ENCODE measurements around the gene EID1.
"Not testable (repeated sequence)": the region's sequence is repeated elsewhere in the genome, so short reads cannot be mapped to it uniquely, and the experiment has no call there.

The EID1 gene, protein sequence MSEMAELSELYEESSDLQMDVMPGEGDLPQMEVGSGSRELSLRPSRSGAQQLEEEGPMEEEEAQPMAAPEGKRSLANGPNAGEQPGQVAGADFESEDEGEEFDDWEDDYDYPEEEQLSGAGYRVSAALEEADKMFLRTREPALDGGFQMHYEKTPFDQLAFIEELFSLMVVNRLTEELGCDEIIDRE

DNA sequence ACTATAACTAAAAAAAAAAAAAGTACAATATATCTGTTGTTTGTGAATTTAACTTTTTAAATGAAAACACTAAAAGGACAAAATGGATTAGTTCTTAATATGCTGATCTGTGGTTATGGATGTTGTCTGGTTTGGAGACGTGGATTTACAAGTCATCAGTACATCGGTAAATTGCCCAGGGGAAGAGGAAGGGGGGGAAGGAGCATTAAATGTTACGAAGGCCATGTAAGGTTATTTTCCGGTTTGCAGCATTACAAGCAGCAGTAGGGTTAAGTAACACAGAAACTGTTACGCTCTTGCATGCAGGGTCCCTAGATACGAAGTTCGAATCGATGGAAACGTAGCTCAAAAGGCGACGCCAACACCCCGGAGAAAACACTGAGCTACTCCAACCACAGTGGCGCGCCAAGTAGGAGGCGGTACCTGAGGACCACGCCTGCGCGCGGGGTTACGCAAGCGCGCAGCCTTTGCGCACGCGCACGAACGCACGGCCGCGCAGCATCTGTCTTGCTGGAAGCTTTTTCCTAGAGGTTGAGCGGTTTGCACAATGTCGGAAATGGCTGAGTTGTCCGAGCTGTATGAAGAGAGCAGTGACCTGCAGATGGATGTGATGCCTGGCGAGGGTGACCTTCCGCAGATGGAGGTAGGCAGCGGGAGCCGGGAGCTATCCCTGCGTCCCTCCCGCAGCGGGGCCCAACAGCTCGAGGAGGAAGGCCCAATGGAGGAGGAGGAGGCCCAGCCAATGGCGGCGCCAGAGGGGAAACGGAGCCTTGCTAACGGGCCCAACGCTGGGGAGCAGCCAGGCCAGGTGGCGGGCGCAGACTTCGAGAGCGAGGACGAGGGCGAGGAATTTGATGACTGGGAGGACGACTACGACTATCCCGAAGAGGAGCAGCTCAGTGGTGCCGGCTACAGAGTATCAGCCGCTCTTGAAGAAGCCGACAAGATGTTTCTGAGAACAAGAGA is at the start of gene EID1:
EID1 (plus strand) TSS at position 505 of the 966 bp plus-strand sequence; CDS start at position 548, 43 bp downstream.
- peak; percentile 70 for DNase-seq

DNA sequence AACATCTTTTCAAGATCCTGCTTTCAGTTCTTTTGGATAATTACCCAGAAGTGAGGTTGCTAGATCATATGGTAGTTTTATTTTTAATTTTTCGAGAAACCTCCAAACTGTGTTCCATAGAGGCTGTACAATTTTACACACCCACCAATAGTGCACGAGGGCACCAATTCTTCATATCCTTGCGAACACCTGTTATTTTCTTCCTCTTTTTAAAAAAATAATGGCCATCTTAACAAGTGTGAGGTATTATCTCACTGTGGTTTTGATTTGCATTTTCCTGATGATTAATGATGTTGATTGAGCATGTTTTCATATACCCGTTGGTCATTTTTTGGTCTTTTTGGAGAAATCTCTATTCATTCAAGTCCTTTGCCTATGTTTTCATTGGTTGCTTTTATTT is 49.5 kb upstream of the EID1 start:
- no peak for DNase-seq

DNA sequence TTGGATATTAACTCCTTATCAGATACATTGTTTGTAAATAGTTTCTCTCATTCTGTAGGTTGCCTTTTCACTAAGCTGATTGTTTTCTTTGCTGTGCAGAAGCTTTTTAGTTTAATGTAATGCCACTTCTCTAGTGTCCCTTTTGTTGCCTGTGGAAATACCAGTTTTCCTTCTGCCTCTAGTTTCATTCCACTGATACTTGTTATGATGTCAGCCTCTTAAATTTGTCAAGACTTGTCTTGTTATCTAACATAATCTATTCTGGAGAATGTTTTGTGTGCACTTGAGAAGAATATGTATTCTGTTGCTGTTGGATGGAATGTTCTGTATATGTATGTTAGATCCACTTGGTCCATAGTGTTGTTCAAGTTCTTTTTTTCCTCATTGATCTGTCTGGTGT is 49.0 kb upstream of the EID1 start:
- no peak for DNase-seq

DNA sequence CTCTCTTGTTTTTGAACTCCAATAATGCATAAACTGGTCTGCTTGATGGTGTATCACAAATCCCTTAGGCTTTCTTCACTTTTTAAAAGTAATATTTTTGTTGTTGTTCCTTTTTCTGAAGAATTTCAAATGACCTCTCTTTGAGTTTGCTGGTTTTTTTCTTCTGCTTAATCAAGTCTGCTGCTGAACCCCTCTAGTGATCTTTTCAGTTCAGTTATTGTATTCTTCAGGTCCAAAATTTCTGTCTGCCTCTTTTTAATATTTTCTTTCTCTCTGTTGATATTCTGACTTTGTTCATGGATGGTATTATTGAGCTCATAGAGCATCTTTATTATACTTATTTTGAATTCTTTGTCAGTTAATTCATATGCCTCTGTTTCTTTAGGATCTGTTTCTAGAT is 45.3 kb upstream of the EID1 start:
- no peak for DNase-seq

DNA sequence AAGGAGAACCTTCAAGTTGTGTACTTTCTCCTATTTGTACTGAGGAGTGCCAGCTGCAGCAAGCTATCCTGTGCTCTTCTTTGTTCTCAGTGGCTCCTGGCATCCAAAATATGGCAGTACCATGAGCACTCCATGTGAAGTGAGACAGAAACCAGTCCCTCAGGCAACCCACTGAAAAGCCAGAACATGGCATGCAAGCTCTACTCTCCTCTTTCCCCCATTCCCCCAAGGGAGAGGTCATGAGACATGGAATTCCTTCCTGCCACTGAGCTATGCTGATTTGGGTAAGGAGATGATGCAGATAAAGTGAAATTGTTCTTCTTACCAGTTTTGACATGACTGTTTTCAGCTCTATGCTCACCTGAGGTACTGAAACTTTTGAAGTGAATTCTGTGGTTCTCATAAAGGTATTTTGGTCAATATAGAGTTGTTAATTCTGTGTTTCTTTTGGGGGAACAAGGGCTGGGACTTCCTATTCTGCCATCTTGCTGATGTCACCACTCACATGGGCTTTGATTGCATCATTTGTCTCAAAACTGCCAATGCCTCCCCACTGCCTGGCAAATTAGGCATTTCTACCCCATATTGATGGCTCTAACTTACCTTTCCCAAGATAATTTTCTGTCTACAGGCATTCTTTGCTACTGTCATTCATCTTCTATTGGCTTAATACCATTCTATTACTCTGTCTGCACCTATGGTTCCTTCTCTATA is 44.3 kb upstream of the EID1 start:
- no peak for DNase-seq

DNA sequence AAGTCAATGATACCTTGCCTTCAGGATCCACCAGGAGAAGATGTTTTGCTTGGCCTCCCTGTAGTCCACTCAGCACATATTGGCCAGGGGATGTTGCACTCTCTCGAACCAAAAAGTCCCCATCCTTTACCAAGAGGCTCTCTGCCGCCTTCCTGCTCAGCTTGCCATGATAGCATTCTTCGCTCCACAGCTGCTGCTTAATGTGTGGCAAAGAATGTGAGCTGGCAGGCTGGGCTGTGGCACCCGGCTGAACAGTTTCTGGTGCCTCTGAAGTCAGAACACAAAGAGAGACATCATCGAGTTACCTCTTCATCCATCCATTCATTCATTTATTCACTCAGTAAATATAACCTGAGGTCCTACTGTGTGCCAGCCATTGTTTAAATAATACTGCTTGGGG is 43.2 kb upstream of the EID1 start:
- DNase-seq = no peak

DNA sequence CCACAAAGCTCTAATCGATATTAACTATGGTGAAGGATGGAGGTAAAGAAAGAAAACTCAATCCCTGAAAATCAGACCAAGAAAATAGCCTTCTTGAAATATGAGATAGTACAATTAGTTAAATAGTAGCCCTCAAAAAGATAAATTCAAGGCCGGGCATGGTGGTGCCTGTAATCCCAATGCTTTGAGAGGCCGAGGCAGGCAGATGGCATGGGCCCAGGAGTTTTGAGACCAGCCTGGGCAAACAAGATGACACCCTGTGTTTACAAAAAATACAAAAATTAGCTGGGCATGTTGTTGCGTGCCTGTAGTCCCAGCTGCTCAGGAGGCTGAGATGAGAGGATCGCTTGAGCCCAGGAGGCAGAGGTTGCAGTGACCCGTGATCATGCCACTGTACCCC is 35.4 kb upstream of the EID1 start:
- DNase-seq = no peak

DNA sequence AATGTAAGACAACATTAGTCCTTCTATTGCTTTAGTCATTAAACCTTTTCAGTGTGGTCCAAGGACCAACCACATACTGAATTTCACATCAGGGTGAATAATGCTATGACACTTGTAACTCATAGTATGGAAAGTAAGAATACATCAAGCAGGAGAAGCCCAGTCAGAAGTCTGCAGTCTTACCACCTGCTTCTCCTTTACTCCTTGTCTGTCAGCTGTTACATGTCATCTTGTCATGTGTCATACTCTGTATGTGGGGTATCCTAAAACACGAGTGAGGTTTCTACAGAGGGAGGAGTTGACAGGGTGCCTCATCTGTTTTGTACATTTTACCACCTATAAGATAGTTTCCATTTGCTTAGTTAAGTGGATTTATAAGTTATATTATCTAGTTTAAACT is 32.8 kb upstream of the EID1 start:
- DNase-seq = no peak

DNA sequence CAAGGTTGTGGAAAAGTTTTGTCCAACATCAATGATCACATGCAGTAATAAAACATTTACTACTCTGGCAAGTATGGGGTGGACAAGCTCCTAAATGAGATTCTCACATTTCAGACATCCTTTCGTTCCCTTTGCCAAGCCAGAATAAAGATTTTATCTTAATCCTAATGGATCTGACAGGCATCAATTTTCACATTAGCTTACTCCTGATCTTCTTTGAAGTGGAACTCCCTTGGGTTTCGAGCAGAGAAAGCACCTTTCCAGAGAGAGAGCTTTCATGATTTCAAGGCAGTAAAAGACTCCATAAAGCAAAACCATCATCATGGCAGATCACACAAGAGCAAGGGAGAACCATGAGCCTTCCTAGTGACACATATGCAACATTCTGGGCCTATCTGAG is 27.3 kb upstream of the EID1 start:
- DNase-seq = no peak

DNA sequence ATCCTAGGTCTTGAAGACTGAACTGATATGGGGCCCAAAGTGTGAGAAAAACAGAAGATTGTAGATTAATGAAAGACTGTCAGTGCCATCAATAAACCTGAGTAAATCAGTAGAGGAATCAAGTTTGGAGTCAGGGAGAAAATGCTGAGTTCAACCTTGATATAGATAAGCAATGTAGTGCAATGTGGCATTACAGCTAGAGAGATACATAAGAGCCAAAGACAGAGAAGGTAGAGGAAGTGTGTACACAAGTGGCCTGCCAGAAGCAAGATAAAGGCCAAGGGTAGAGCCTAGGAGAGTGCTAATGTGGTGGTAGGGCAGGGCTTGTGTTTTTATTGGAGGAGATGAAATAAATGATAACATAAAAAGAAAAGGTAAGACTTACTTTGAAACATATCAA is 26.0 kb upstream of the EID1 start:
- DNase-seq = no peak

DNA sequence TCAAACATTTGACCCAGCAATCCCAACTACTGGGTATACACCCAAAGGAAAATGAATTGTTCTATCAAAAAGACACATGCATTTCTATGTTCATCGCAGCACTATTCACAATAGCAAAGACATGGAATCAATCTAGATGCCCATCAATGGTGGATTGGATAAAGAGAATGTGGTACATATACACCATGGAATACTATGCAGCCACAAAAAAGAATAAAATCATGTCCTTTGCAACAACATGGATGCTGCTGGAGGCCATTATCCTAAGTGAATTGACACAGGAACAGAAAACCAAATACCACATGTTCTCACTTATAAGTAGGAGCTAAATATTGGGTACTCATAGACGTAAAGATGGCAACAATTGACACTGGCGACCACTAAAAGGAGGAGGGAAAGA is 23.5 kb upstream of the EID1 start:
- DNase-seq = not testable (repeated sequence)

DNA sequence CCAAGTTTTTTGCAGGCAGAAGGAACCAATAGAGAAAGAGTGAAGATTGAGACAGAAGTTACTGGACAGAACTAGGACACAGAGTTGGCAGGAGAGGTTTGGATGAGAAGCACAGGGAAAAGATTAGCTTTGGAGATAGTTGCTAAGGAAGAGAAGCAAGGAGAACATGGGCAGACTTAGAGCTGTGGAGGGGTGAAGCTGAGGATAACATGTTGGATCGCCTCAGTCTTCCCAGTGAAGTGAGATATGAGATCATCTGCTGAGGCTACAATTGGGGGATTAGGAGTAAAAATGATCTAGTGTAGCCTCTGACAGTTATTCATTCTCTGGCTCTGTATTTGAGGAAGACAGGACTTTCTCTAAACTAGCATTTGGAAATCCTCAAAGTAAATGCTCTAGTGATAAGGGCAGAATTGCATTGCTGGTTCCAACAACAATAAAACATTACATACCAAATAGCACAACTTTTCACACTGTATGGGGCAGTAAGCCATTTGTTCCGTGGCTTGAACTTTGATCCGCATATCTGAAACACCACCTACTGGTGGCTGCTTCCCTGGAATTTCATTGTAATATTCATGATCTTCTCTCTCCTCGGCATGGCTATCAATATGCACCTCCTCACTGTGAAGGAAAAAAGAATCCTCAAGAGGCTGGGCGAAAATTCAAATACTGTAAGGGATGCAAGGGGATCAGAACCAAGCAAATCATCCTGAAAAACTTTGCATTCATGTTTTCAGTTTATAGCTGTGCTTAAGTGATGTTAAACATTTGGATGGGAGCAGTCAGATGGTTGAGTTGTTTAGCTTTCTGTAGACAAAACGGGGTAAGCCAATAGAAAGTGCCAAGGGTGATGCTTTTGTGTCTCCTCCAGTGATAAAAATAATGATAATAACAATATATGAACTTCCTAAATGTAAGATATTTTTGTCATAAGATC is 22.2 kb upstream of the EID1 start:
- DNase-seq = no peak

DNA sequence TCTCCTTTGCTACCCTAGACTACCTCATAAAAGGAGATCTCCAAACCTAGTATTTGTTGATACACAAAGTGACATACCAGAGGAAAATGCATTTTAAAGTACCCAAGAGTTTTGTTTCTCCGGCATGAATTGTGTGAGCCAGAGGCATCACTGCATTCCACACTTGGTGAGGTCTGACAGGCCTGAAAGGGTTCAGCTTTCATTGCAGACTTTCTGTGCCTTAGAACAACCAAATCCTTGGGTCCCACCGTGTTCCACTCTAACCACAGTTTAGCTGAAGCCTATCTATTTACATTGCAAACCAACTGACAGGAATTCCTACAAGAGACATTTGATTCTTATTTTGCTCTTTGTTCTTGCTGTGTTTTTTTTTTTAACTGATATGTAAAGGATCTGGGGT is 21.0 kb upstream of the EID1 start:
- no peak for DNase-seq

DNA sequence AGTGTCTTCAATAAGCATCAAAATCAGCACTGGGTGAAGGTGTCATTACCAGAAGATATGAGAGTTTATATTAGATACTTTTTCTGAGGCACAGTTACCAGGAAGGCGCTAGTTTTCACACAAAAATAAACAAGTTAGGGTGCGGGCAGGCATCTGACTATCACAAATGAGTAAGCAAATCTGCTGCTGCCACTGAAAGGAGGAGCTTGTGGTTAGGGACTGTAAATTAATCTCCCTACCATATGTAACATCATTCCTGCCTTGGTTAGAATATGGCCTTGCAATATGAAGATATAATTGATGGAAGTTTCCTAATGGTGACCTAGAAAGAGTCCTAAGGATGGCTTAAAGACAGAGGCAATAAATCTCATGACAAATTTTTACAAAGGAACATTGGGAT is 19.5 kb upstream of the EID1 start:
- DNase-seq = no peak

DNA sequence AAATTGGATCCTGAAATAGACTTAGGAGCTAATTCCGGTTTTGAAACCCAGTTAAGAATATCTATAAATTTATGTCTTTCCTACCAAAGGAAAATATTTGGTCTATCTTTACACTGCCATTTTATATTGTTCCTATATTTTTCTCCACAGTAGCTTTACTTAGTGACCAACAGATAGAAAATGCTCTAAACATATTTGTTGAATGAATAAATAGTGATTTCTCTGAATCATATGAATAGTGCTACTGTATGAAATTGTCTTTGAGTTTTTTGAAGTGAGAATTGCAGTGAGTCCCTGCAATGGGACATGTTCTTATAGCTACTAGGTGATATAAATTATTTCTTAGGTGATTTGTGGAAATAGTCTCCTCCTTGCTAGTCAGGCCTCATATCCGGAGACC is 18.5 kb upstream of the EID1 start:
- no peak for DNase-seq

DNA sequence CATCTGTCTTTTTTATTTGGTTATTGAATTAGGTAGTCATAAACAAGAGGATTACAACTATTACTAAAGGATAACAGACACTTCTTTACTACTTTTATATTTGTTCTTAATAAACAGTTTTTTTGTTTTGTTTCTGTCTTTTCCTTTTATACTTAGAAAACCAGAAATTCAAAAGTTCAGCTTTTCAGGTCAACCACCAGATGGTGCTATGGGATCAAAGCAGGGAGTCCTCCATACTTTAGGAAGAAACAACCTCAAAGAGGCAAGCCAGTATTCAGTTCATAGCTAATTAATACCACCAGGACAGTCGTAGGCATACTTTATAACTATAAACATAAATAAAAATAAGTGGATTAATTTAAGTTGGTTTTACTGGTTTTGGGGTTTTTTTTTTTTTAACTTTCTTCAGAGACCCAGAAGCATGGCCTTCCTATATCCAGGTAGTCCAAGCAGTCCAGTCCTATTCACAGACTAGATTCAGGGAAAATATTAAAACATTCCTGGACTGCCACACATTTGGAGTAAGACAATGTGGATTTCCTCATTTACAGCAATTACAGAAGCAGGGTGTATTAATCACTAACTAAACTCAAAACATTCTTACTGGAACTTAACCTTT is 16.0 kb upstream of the EID1 start:
- peak; percentile 46 for DNase-seq

DNA sequence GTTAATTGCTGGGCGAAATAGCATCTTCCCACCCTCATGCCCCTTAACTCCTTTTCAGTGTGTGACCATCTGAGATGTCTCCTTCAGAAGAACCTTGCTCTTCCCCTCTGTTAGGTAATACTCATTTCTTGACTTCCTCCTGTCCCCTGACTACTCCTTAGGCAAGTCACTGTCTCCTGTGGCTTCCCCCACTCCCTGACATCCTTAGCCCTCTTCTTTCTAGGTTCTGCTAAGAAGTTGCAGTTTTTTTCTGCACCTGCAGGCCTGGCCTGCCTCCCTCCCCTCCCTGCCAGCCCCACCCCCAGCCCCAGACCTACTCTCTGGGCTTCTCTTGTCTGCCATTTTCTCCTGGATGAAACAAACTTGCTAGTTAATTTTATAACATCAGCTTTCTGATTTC is 15.2 kb upstream of the EID1 start:
- no peak for DNase-seq

DNA sequence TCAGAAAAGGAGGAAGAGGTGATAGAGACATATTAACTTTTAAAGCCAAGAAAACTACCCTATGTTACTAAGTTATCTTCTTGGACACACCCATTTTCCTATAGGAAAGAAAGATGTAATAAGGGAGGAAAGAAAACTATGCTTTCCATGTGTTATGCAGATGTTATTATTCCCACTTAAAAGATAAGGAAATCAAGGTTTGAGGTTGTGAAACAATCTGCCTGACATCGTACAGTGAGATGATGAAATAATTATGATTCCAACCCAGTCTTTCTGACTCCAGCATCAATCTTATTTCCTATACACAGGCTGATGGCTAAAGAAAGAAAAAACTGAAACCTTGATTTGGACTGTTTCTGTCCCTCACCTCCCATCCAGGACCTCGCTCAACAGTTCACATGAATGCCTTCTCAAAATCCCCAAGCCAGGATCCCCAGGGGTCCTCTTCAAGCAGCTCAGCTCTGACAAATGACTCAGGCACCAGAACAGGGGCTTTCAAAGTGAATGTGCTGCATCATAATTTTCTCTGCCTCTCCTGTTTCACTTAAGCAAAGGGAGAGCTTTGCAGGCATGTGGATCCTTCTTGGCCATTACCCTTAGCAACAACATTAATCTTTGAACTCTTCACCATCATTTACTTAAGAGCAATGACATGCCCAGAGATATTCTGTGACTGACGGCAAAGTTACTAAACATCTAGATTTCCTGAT is 12.4 kb upstream of the EID1 start:
- DNase-seq = no peak

DNA sequence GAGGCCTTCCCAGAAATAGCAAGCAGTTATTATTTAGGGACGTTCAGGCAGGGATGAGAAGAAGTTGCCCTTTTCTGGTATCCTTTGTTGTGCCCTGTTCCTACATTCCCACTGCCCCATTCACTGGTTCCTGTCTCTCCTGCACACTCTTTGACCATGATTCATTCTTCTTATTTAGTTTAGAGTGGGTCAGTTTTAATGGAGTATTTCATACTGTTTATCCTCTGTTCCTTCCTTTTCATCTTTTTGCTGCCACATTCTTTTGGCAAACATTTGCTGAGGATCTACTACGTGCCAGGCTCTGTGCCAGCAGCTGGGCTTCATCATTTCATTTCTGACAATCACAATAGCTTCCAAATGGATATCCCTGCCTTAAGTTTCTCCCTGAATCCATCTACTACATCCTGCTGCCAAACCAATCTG is 11.8 kb upstream of the EID1 start:
- DNase-seq = no peak

DNA sequence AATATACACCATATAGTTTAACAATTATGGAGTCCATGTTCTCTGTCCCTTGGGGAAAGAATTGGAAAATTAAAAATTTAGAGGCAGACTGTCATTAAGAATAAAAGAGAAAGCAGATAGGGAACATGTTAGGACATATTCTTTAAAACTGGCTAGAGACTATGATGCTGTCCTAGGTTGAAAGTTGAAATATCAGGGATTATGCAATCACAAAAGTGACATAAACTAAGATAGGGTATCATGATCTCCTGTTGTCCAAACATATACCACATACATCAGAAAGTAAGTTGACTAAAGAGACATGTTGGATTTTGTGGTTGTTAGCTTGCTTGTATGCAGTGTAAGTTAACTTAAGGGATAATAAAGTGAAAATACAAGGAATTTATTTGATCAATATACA is 9.9 kb upstream of the EID1 start:
- DNase-seq = no peak

DNA sequence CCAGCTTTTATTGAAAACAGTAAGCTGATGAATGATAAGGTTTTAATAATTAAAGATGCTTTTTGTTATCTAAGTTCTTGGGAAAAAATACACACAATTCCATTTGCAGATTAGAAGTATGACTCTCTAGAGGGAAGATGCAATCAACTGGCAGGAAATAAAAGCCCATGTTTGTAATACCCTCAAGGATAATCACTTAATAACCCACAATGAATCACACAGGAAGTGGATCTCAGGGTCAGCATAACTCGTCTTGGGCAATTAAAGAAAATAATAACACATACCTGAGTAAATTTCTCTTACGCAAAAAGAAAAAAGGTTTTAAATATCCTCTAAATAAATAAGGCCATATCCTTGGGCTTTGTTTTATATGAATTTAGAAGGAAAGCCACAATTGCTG is 9.4 kb upstream of the EID1 start:
- DNase-seq = no peak

DNA sequence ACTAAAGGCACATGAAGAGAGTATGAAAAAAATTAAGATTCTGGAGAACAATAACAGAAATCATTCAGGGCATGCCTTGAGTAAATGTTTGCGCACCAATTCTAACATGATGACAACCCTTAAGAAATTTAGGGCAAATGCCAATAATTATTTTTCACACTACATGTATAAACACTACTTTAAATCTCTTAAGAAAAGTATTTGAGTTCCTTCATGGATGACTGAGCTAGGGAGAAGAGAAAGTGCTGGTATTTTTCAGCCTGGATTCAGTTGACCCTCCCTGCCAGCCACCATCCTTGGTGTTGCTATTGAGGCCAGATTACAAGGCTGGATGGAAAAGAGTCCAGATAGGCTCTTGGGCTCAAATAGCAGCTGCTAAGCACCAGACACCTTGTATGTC is 8.0 kb upstream of the EID1 start:
- no peak for DNase-seq
